Stimulated activated CD8-positive, alpha-beta memory T cell treated with anti-CD3 and anti-CD28 coated beads, Interleukin-15, amount 100 ng/mL, for 1 hour (primary cell): ENCODE measurements around the gene LAMTOR2.
"Not testable (repeated sequence)": the region's sequence is repeated elsewhere in the genome, so short reads cannot be mapped to it uniquely, and the experiment has no call there.

Experiments
- DNase-seq: peaks from one replicate; pipeline ENCODE4 v3.0.0-alpha.2; 2020; ENCODE audit warnings: low read depth

LAMTOR2 gene

DNA sequence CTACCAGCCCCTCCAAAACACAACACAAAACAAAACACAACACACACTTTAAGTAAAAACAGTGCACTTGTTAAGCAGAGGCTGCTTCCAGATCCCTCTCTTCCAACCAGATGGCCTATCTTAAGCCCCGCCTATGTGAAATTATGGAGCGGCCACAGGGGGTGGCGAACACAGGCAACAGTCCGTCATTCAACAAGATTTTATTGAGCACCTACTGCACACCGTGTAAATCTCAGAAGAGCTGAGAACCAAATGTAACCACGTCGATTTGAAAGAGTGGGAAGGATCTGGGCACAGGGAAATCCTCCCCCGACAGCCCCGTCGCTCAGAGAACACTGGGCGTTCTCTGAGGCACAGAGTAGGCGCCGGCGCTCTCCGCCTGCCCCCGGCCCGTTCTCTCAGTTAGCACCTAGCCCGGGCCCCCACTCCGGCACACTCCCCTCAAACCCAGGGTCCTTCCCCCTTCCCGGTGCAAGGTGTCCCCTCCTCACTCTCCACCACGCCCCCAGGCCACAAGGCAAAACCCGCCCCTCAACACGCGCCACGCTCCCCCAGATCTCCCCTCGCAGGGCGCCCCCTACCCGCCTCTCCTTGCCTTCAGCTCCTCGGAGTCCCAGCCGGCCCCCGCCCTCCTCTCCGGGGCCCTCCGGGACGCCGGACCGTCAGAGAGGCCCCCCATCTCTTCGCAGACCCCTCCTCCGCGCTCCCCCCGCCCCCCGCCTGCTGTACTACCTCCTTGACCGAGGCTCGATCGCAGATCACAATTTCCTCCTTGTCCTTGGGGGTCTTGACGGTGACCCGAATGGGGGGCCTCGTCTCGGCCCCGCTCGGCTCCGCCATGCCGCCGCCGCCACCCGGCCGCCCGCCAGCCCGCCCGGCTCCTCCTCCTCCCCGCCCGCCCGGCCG, 1.5 kb upstream of the LAMTOR2 start:
- DNase-seq: peak; percentile 37

DNA sequence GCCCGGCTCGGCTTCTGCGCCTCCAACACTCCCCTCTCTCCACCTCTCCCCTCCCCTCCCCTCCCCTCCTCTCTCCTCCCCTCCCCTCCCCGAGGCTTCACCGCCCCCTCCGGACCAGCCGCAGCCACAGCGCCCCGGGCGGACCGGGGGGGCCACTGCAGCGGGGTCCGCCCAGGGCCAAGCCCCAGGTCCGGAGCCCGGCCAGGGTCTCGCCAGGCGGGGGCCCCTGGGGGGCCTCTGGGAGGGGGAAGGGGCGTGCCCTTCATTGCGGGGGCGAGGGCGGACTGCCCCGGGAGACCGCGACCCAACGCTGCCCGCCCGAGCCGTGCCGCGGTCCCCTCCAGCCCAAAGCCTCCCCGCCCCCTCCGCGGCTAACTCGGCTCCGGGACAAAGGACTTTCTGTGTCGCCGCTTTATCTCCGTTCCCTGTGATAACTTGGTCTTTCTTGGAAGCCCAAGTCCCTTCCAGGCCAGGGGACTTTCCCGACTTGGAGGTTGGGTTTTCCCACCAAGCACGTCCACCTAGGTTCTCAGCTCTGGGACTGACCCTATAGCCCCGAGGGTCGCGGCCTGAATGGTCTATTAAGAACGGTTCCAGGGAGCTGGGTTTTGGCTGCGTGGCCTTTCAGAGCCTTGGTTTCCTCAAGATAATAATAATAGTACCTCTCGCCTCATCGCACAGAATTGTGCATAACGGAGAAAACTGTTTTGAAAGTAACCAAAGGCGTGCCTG, 648 bp upstream of the LAMTOR2 start, which contains the start of gene UBQLN4:
UBQLN4 (minus strand) TSS at position 31 of the 732 bp plus-strand sequence. CDS start 97 bp downstream, outside the sequence.
- peak; percentile 65 for DNase-seq

DNA sequence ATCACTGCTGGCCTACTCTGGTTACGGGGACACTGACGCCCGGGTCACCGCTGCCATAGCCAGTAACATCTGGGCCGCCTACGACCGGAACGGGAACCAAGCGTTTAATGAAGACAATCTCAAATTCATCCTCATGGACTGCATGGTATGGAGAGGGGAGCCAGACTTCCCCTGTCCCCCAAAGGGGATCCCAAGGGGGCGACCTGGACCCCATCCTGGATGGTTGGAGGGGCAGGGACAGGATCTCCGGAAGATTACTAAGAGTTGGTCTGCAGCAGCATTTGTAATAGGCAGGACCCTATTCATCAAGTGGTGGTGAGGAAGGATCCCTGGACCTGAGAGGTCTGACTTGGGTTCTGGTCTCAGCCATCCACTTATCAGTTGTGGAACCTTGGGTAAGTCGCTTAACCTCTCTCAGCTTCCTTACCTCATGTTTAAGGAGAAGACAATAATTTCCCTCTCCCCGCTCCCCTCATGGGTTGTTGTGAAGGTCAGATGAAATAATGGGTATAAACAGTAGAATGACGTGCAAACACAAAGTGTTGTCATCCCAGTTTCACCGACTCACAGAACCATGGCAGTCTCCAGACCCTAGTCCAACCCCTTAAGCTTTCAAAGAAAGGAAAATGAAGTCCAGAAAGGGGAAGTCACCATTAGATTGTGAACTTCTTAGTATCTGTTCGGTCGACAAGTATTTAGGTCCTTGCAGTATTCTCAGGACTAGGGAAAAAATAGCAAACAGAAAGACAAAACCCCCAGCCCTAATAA, 883 bp downstream of the LAMTOR2 start:
- no peak for DNase-seq

DNA sequence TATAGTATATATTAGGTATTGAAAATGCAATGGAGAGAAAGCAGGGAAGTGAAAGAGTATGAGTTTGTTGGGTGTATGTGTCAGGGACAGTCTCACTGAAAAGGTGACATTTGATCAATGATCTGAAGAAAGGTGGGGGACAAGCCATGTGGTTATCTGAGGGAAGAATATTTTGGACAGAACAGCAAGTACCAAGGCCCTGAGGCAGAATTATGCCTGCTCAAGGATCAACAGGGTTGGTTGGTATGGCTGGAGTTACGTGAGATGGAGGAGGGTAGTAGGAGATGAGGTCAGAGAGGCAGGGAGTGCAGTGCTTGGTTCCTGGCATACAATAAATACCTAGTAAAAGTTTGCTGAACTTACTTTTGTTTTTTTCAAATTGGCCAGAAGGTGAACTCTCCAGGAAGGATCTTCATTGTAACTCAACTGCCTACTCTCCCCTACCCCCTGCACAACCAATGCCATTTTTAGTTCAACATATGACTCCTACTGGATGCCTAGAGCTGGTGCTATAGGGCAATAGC, 1.8 kb downstream of the LAMTOR2 start:
- no peak for DNase-seq

DNA sequence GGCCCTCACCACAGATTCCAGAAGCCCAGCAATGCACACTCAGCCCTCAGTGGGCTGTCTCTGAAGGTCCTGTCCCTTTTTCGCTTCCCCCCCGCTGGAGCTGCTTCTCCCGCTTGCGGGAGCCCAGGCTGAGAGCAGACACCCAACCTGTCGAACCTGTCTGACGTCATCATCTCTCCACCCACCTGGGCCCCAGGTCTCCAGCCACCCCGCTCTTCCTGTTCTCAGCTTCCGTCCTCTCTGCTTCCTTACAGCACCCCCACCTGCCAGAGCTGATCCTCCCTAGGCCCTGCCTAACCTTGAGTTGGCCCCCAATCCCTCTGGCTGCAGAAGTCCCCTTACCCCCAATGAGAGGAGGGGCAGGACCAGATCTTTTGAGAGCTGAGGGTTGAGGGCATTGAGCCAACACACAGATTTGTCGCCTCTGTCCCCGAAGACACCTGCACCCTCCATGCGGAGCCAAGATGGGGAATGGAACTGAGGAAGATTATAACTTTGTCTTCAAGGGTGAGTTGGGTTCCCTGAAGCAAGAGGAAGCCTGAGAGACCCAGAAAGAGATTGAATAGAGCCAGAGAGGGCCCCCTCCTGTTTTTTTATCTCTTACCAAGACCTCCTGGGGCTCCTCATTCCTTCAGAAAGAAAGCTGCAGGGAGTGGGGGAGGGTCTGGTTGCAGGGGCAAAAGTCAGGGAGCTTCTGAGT, 6.5 kb downstream of the LAMTOR2 start, which contains the start of gene RAB25:
RAB25 (plus strand) TSS at position 224 of the 700 bp plus-strand sequence; CDS start at position 465, 241 bp downstream.
- no peak for DNase-seq

DNA sequence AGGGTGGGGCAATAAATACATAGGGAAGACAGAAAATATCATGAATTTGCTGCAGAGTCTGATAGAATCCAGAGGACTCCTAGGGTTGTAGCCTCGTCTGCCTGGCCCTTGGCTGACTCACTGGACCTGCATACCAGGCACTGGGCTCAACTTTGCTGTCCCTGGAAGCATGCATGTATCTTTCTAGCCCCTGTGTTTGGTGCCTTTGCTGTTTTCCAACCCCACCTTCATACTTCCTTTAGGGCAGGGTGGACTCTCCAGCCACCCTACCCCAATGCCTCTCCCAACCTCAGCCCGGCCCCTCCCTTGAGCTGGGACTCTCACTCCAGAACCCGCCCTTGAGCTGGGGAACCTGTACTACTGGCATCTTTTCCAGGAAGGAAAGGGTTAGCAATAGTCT, 7.6 kb downstream of the LAMTOR2 start:
- DNase-seq: no peak

DNA sequence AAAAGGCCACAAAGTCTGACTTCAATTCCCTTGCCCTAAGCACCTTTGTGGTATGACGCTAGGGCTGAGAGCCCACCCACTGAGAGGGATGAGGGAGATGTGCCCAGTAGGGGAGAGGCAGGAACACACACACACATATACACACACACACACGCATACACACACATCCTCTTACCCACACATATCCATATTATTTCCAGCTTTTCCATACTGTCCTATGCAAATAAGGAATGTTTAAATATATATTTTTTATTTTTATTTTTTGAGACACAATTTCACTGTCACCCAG, 9.4 kb downstream of the LAMTOR2 start:
- no peak for DNase-seq

DNA sequence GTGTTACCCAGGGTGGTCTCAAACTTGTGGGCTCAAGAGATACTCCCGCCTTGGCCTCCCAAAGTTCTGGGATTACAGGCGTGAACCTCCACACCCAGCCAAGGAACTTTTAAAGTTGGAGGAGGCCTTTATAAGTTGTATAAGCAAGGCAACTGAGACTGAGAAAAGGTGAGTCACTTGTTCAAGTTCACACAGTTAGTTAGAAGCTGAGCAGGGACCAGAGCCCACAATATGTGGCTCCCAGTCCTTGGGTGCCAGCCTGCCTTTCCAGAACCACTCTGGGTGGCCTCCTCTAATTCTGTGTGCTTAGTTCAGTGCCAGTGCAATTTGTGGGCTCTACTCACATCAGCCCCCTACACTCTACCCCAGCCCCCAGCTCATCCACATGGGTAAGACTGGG, 10.0 kb downstream of the LAMTOR2 start:
- DNase-seq: no peak

DNA sequence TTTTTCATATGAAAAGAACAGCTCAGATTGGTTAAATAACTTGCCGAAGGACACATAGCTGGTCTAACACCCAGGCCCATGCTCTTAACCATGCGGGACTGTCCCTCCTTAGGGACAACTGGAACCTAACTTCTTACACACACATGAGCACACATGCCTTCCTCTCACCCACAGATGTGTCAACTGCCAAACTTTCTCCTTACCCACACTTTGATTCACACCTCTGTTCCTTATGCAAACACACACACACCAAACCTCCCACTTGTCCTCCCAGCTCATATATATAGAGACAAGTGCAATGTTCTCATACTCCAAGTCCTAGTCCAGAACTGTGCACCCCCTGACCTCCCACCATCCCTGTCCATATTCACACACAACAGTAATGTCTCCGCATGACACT, 10.6 kb downstream of the LAMTOR2 start:
- DNase-seq: no peak

DNA sequence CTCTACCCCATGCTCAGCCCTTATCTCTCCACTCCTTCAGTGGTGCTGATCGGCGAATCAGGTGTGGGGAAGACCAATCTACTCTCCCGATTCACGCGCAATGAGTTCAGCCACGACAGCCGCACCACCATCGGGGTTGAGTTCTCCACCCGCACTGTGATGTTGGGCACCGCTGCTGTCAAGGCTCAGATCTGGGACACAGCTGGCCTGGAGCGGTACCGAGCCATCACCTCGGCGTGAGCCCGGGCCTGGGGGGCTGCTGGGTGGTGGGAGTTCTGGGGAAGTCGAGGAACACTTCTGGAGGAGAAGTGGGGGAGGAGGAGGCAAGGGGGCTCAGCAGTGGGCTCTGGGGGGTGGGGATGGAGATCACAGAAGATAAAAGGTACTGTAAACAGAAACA, 11.3 kb downstream of the LAMTOR2 start:
- no peak for DNase-seq

DNA sequence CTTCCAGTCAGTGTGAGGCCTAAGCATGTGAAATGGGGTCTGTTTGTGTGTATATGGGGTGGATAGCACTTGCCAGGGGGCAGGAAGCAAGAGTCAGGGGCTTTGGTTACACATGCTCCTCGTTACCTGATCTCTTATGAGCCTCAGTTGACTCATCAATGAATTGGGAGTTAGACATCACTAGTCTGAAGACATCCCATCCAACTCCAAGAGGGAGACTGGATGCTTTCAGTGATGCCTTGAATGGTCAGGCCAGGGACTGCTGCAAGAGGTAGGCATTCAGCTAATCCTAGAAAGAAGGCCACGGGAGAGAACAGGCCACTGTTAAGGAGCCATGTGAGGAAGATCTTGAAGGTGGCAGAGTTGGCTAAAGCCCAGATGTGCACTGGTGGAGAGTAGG, 12.7 kb downstream of the LAMTOR2 start:
- no peak for DNase-seq

DNA sequence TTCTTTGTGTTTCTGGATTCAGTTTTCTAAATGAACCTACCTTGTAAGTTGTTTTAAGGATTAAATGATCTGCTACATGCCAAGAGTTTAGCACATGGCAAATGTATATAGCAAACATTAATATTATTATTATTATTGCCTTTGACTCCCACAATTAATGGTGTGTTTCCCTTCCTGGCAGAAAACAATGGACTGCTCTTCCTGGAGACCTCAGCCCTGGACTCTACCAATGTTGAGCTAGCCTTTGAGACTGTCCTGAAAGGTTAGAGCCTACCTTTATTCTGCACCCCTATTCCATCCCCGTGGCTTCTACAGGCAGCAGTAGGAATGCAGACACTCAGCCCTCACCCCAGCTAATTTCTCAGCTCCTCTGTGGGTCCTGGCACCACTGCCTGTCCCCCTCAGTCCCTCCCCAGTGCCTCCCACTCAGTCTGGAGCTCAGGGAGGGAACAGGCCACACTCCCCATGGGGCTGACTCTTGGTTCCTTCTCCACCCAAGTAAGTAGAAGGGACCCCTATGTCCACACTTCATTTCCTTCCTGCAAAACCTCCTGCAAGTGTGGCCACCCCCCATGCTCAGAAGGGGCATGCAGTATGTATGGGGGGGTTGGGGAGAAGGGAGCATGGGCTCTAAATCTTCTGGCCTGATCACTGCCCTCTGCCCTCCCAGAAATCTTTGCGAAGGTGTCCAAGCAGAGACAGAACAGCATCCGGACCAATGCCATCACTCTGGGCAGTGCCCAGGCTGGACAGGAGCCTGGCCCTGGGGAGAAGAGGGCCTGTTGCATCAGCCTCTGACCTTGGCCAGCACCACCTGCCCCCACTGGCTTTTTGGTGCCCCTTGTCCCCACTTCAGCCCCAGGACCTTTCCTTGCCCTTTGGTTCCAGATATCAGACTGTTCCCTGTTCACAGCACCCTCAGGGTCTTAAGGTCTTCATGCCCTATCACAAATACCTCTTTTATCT, 15.2 kb downstream of the LAMTOR2 start:
- DNase-seq: no peak

DNA sequence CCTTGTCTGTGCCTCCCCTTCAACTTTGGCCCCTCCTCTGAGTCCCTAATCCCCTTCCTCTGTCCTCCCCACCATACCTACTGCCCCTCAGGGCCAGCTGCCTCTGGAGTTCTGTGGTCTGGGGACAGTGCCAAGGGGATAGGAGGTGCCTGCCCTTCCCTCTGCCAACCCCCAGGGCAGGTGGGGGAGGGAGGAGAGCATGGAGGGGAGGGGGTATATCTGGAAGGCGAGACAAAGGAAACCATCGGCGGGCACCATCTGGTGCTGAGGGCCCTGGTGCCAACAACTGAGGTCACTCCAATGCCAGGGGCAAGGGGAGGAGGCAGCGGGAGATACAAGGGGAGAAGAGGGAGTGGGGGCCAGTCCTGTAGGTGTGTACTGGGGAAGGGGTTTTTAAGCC, 16.0 kb downstream of the LAMTOR2 start:
- no peak for DNase-seq

DNA sequence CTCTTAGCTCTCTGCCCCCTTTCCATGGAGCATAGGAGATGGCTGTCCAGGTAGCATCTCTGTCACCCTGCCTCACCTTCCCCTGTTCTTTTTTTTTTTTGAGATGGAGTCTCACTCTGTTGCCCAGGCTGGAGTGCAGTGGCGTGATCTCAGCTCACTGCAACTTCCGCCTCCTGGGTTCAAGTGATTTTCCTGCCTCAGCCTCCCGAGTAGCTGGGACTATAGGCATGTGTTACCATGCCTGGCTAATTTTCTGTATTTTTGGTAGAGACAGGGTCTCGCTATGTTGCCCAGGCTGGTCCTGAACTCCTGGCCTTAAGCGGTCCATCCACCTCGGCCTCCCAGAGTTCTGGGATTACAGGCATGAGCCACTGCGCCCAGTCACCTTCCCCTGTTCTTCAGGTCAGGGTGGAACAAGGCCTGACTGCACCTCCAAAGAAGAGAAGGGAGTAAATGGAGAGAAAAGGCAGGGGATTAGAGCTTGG, 16.8 kb downstream of the LAMTOR2 start:
- not testable (repeated sequence) for DNase-seq

DNA sequence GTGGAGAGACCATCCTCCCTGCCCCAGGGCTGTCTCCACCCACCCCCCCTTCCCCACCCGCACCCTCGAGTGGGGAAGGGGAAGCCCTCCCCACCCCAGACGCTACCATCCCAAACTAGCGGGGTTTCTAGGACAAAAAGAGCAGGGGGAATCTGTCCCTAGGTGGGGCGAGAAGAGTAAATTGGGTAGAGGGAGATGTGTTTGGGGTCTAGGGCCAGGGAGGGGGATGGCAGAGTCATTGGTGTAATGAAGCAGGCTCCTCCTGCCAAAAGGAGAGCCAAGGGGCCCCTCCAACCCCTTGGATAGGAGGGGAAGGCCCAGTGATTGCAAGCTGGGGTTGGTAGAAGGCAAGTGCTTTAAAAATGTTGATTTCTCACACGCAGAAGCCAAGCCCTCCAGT, 17.7 kb downstream of the LAMTOR2 start:
- DNase-seq: no peak

DNA sequence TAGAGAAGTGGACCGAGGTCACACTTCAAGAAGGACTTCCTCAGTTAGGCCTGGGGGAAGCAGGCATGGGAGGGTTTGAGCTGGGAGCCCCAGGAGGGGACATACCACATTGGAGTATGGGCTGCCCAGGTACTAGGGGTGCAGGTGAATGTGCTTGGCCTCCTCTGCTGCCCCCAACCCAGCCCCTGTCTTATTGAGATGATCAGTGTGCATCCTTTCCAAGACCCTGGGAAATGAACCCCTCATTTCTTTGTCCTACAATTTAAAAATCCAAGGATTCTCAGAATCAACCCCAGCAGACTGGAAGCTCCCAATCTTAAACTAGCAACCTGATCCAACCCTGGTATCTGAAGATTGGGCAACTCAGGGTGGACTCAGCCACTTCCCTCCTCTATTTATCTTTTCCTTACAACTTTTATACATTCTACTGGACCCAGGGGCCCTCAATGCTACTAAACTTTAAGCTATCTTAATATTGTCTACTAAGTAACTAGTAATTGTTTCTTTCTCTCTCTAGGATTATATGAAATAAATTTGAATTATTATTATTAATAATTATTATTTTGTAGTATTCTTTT, 18.6 kb downstream of the LAMTOR2 start:
- no peak for DNase-seq

DNA sequence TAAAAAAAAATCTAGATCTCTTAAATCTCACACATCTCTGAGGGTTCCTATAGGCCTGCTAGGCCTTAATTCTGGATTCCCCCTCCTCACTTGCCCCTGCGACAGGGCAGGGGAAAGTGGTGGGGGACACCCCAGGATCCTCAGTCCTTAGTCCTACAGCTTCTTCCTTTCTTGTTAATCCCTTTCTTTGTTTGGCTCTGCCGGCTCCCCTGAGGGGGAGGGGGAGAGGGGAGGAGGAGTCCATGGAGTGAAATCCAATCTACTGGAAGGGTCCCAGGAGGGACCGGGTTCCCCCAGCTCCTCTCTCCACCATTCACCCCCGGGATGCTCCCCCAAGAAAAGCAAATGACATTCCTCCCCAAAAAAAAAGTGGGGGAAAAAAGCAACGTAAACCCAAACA, 19.2 kb downstream of the LAMTOR2 start:
- DNase-seq: no peak

DNA sequence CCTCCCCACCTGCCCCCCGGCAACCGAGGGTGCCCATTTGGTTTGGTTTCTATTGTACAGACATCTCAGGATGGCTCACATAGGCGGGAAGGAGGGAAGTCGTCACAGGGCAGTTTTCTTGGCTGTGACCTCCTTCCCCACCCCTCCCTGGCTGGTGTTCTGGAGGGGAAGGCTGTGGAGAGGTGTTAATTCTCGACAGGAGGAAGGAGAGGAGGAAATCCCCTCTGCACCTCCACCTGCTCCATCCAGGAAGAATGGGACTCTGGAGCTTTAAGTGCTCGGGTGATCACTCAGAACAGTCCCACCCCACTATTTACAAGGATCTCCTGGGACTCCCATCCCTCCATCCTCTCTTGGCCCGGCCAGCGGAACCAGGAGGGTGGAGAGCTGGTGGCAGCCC, 20.1 kb downstream of the LAMTOR2 start:
- DNase-seq: no peak

DNA sequence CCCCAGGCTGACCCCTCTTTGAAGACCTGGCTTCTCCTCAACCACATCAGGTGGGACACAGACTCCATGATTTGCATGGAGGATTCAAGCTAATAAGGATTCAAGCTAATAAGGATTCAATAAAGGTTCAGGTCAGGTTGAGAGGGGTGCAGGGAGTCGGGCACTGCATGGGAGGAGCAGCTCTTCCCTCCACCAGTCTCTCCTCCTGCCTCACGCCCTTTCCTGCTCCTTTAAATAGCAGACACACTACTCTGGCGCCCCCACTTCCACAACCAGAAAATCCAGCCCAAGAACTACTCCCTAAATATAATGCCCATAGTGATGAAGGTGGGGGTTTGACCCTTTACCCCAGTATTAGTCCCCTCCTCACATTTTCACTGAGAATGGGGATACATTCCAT, 20.6 kb downstream of the LAMTOR2 start:
- DNase-seq: no peak

DNA sequence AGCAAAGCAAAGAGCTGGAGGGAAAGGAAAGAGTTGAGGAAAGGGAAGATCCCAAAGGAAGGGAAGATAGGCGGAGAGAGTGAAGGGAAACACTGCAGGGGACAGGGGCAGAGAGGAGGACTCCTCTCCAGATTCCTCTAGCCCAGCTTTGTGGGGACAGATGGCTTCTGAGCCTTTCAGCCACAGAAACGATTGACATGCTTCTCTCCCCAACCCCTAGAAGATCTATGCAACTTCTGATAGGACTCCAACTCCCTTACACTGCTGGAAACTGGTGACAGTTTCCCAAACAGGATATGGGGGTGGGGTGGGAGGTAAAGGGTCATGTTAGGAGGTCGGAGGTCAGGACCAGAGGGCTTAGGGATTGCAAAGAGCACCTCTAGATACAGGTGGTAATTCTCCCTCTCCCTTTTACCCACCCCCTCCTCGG, 21.2 kb downstream of the LAMTOR2 start:
- DNase-seq: no peak
